Mesenchymal stem cell (in vitro differentiated cells and primary cell): Measurements from ENCODE around the gene DGKE.
A peak's percentile ranks its signal among the peaks of the same experiment; 100 is the strongest.

Experiments used
- DNase-seq: peaks from one replicate; pipeline ENCODE4 v3.0.0-alpha.2; 2013
- H2AFZ ChIP-seq: one replicate; pipeline ENCODE4 v1.6.1; 2013; ENCODE audit warnings: low read depth, mild to moderate bottlenecking, control low read depth, inconsistent platforms, low read length, moderate library complexity
- H2AK5ac ChIP-seq: 2 replicates; pipeline ENCODE4 v1.6.1; 2013; ENCODE audit warnings: low read length, moderate library complexity, mild to moderate bottlenecking, inconsistent platforms; ENCODE audit not compliant: severe bottlenecking
- H2BK120ac ChIP-seq: one replicate; pipeline ENCODE4 v1.6.1; 2013; ENCODE audit warnings: low read depth, mild to moderate bottlenecking, inconsistent platforms, low read length, moderate library complexity
- H2BK12ac ChIP-seq, 2 experiments: one replicate each; pipeline ENCODE4 v1.6.1; 2013; ENCODE audit warnings: inconsistent platforms in 2 of 2, low read length in 2 of 2, mild to moderate bottlenecking in 2 of 2, moderate library complexity in 2 of 2, control low read depth in 1 of 2
- H2BK15ac ChIP-seq: one replicate; pipeline ENCODE4 v1.6.1; 2013; ENCODE audit warnings: mild to moderate bottlenecking, low read depth, inconsistent platforms; ENCODE audit not compliant: poor library complexity, severe bottlenecking
- H2BK5ac ChIP-seq: 2 replicates; pipeline ENCODE4 v1.6.1; 2013; ENCODE audit warnings: low read depth, mild to moderate bottlenecking, low read length, control low read depth, inconsistent platforms; ENCODE audit not compliant: poor library complexity, severe bottlenecking
- H3K14ac ChIP-seq, 2 experiments: one replicate each; pipeline ENCODE4 v1.6.1; 2013; ENCODE audit warnings: inconsistent platforms in 2 of 2, low read length in 2 of 2, control low read depth in 1 of 2, mild to moderate bottlenecking in 1 of 2, moderate library complexity in 1 of 2
- H3K18ac ChIP-seq, 2 experiments: one replicate each; pipeline ENCODE4 v1.6.1; 2013; ENCODE audit warnings: inconsistent platforms in 2 of 2, low read length in 2 of 2, control low read depth in 1 of 2, low read depth in 1 of 2, mild to moderate bottlenecking in 1 of 2
- H3K23ac ChIP-seq, 2 experiments: one replicate each; pipeline ENCODE4 v1.6.1; 2013; ENCODE audit warnings: inconsistent platforms in 2 of 2, low read length in 2 of 2, mild to moderate bottlenecking in 2 of 2, moderate library complexity in 2 of 2, control low read depth in 1 of 2
- H3K27ac ChIP-seq: 2 replicates; pipeline ENCODE4 v1.5.1; 2013; ENCODE audit warnings: mild to moderate bottlenecking, moderate library complexity, low read length, control low read depth, inconsistent platforms; ENCODE audit not compliant: poor library complexity, severe bottlenecking
- H3K27me3 ChIP-seq, 2 experiments: 2 replicates each; pipeline versions ENCODE4 v1.6.1 to v1.7.0; 2013; ENCODE audit warnings: low read length in 2 of 2, mild to moderate bottlenecking in 2 of 2, moderate library complexity in 2 of 2, control low read depth in 1 of 2, inconsistent platforms in 1 of 2; ENCODE audit not compliant: control insufficient read depth in 1 of 2, insufficient read depth in 1 of 2
- H3K36me3 ChIP-seq, 2 experiments: 2 replicates each; pipeline versions ENCODE4 v1.6.1 to v1.7.0; 2013; ENCODE audit warnings: low read length in 2 of 2, control low read depth in 1 of 2, inconsistent platforms in 1 of 2, low read depth in 1 of 2, mild to moderate bottlenecking in 1 of 2; ENCODE audit not compliant: insufficient read depth in 2 of 2, control insufficient read depth in 1 of 2
- H3K4ac ChIP-seq, 2 experiments: one replicate each; pipeline ENCODE4 v1.6.1; 2013; ENCODE audit warnings: inconsistent platforms in 2 of 2, low read length in 2 of 2, mild to moderate bottlenecking in 2 of 2, moderate library complexity in 2 of 2, control low read depth in 1 of 2, low read depth in 1 of 2
- H3K4me1 ChIP-seq: 2 replicates; pipeline ENCODE4 v1.6.1; 2013; ENCODE audit warnings: low read depth, low read length, control low read depth; ENCODE audit not compliant: control insufficient read depth, insufficient read depth
- H3K4me2 ChIP-seq: 2 replicates; pipeline ENCODE4 v1.6.1; 2013; ENCODE audit warnings: low read length, mild to moderate bottlenecking, inconsistent platforms; ENCODE audit not compliant: poor library complexity, severe bottlenecking
- H3K4me3 ChIP-seq, 2 experiments: 2 replicates each; pipeline versions ENCODE4 v1.5.1 to v1.7.0; 2013; ENCODE audit warnings: low read length in 2 of 2, mild to moderate bottlenecking in 2 of 2, control low read depth in 1 of 2, low read depth in 1 of 2; ENCODE audit not compliant: insufficient read depth in 1 of 2
- H3K79me1 ChIP-seq: replicated peaks from 2 replicates; pipeline ENCODE4 v1.6.1; 2013; ENCODE audit warnings: mild to moderate bottlenecking, control low read depth, low read length, inconsistent platforms; ENCODE audit not compliant: poor library complexity, severe bottlenecking
- H3K9ac ChIP-seq: 2 replicates; pipeline ENCODE4 v1.7.0; 2013; ENCODE audit warnings: mild to moderate bottlenecking, low read length, moderate library complexity
- H3K9me3 ChIP-seq: 2 replicates; pipeline ENCODE4 v1.7.0; 2013; ENCODE audit warnings: mild to moderate bottlenecking, low read length; ENCODE audit not compliant: control insufficient read depth
- H4K8ac ChIP-seq: one replicate; pipeline ENCODE4 v1.6.1; 2013; ENCODE audit warnings: inconsistent platforms, mild to moderate bottlenecking, low read length, moderate library complexity
- H4K91ac ChIP-seq: one replicate; pipeline ENCODE4 v1.6.1; 2013; ENCODE audit warnings: mild to moderate bottlenecking, low read length, inconsistent platforms
- WGBS: methylation state at CpG from one replicate; pipeline ENCODE4 v1.1.7; 2013; ENCODE audit warnings: mixed read lengths; 5-methylcytosine and 5-hydroxymethylcytosine counted together

DGKE gene

DNA sequence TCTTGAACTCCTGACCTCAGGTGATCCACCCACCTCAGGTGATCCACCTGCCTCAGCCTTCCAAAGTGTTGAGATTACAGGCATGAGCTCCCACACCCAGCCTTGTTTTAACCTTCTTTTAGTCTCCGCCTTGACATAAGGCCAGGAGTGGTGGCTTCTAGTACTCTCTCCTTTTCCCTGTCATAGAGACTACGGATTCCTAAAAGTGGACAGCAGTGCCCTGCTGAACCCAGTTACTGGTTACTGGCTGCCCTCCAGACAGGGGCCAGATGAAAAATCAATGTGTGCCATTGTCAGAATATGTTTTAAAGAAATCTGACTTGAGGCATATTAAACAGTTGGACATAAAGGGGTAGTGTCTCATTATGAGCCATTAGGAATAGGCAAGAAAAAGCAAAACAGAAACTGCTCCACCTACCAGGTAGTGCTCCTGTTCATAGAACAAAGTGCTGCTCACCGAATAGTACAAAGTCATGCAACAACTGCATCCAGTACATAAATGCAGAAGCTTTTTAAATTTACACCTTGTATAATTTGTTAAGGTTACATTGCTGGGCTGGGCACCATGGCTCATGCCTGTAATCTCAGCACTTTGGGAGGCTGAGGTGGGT lies 47.8 kb downstream of the DGKE start:
- Histone ChIP-seq H3K27ac (no peak overlapping the region), H3K23ac (no peak overlapping the region), H3K4me2 (no peak overlapping the region), H2BK12ac (no peak overlapping the region), H3K4me1 (peaks cover 1% of the 10 kb centered on the region), H2AFZ (no peak overlapping the region), H2BK15ac (no peak overlapping the region), H3K4me3 (no peak overlapping the region), H4K91ac (no peak overlapping the region), H3K27me3 (peaks cover 0 to 5% of the 10 kb centered on the region in 2 experiments), H3K36me3 (peaks cover 3 to 15% of the 10 kb centered on the region in 2 experiments), H3K14ac (no peak overlapping the region), H2BK120ac (no peak overlapping the region), H4K8ac (no peak overlapping the region), H3K18ac (no peak overlapping the region), H2AK5ac (no peak overlapping the region), H3K4ac (no peak overlapping the region), H3K9ac (no peak overlapping the region), H3K9me3 (no peaks in the 10 kb centered on the region), H3K79me1 (no peaks in the 10 kb centered on the region), H2BK5ac (no peak overlapping the region)
- DNase-seq = no peak
- 98% methylated on average over 2 of the region's 3 CpGs for WGBS

DNA sequence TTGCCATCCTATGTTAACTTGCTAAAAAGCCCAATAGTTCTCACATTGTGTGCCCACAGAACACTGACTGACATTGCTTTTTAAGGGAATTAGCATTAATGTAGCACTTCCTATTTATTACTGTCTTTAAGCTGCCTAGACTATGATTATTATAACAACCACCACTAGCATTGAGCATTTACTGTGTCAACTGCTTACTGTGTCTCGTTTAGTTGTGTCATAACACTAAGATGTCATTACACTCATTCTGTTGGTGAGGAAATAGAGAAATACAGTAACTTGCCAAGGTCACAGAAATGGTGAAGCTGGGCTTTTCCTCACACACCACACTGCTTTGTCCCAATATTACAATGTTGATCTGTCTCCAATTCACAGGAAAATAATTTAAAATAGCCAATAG lies 49.7 kb downstream of the DGKE start:
- no peak overlapping the region for H3K18ac ChIP-seq
- peaks cover 5% of the 10 kb centered on the region for H3K9me3 ChIP-seq
- peaks cover 2% of the 10 kb centered on the region for H3K79me1 ChIP-seq
- peaks cover 1% of the 10 kb centered on the region for H3K4me1 ChIP-seq
- WGBS = 86% methylated on average over 1 of the region's 1 CpG
- no peak overlapping the region for H3K4ac ChIP-seq
- no peak overlapping the region for H2BK5ac ChIP-seq
- H4K8ac ChIP-seq = no peak overlapping the region
- H2AFZ ChIP-seq = no peak overlapping the region
- H3K4me2 ChIP-seq = no peak overlapping the region
- H3K27me3 ChIP-seq = no peaks in the 10 kb centered on the region
- no peak for DNase-seq
- H3K27ac ChIP-seq = no peak overlapping the region
- H2BK12ac ChIP-seq = no peak overlapping the region
- peaks cover 12 to 33% of the 10 kb centered on the region in 2 experiments for H3K36me3 ChIP-seq
- no peak overlapping the region for H2BK120ac ChIP-seq
- no peak overlapping the region for H2AK5ac ChIP-seq
- no peak overlapping the region for H3K14ac ChIP-seq
- H4K91ac ChIP-seq = no peak overlapping the region
- no peak overlapping the region for H3K23ac ChIP-seq
- no peak overlapping the region for H3K9ac ChIP-seq
- no peak overlapping the region for H2BK15ac ChIP-seq
- H3K4me3 ChIP-seq = no peak overlapping the region

GRCh38 chr17:56884483-56885311 lies 50.7 kb downstream of the DGKE start:
- H4K8ac ChIP-seq = no peak overlapping the region
- 92% methylated on average over 5 of the region's 6 CpGs for WGBS
- peaks cover 1% of the 10 kb centered on the region for H3K4me1 ChIP-seq

DNA sequence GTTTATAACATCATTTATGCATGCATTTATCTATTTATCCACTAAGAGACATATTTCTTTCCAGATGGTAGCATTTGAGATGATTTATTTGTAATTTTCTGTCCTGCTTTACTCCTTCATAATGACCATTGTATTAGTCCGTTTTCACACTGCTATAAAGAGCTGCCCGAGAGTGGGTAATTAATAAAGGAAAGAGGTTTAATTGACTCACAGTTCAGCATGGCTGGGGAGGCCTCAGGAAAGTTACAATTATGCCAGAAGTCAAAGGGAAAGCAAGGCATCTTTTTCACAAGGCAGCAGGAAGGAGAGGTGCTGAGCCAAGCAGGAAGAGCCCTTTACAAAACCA lies 51.3 kb downstream of the DGKE start:
- H3K4me3 ChIP-seq = no peak overlapping the region
- peaks cover 1% of the 10 kb centered on the region for H3K4me1 ChIP-seq
- DNase-seq = no peak
- H3K79me1 ChIP-seq = peaks cover 2% of the 10 kb centered on the region
- no peak overlapping the region for H3K4me2 ChIP-seq
- H3K23ac ChIP-seq = no peak overlapping the region
- H2BK15ac ChIP-seq = no peak overlapping the region
- WGBS = 87% methylated on average over 2 of the region's 2 CpGs
- H3K9me3 ChIP-seq = peaks cover 5% of the 10 kb centered on the region
- H3K9ac ChIP-seq = no peak overlapping the region
- no peak overlapping the region for H3K18ac ChIP-seq
- H2BK120ac ChIP-seq = no peak overlapping the region
- peaks cover 16 to 50% of the 10 kb centered on the region in 2 experiments for H3K36me3 ChIP-seq
- no peaks in the 10 kb centered on the region for H3K27me3 ChIP-seq
- H2AFZ ChIP-seq = no peak overlapping the region
- H2BK12ac ChIP-seq = no peak overlapping the region
- H4K8ac ChIP-seq = no peak overlapping the region
- no peak overlapping the region for H4K91ac ChIP-seq
- H2AK5ac ChIP-seq = no peak overlapping the region
- H3K14ac ChIP-seq = no peak overlapping the region
- H3K4ac ChIP-seq = no peak overlapping the region
- H2BK5ac ChIP-seq = no peak overlapping the region
- no peak overlapping the region for H3K27ac ChIP-seq

More at GRCh38 chr17:56884483-56885311, 50.7 kb downstream of the DGKE start:
- H2BK12ac ChIP-seq = no peak overlapping the region
- peaks cover 5% of the 10 kb centered on the region for H3K9me3 ChIP-seq
- H3K14ac ChIP-seq = peak overlapping the region in 1 of 2 experiments; percentile 86
- no peak overlapping the region for H2AK5ac ChIP-seq
- peaks cover 14 to 44% of the 10 kb centered on the region in 2 experiments for H3K36me3 ChIP-seq
- no peak overlapping the region for H3K4me3 ChIP-seq
- no peak overlapping the region for H3K27ac ChIP-seq
- peaks cover 2% of the 10 kb centered on the region for H3K79me1 ChIP-seq
- no peak overlapping the region for H2AFZ ChIP-seq
- no peak overlapping the region for H2BK15ac ChIP-seq
- no peak overlapping the region for H3K4me2 ChIP-seq
- no peak overlapping the region for H3K9ac ChIP-seq
- no peak overlapping the region for H2BK120ac ChIP-seq
- H3K18ac ChIP-seq = peak overlapping the region in 1 of 2 experiments; percentile 2
- no peaks in the 10 kb centered on the region for H3K27me3 ChIP-seq
- no peak for DNase-seq
- no peak overlapping the region for H4K91ac ChIP-seq
- no peak overlapping the region for H3K23ac ChIP-seq
- no peak overlapping the region for H3K4ac ChIP-seq
- H2BK5ac ChIP-seq = no peak overlapping the region
